Skeletal muscle tissue (tissue), 4 donors: ENCODE measurements around the gene RERE. TPM values are rescaled to one million over a fixed set of nuclear protein-coding genes. Genes with fewer than 3 reads are reported as not detected.
A peak's percentile ranks its signal among the peaks of the same experiment; 100 is the strongest.

Source experiments
- H3K27ac ChIP-seq: one replicate; pipeline ENCODE4 v1.7.0; 2013; ENCODE audit warnings: mild to moderate bottlenecking, low read depth, low read length, inconsistent platforms
- H3K27me3 ChIP-seq, 3 donors: one replicate each; pipeline ENCODE4 v1.7.0; 2013; ENCODE audit warnings: low read length in 3 of 3; ENCODE audit not compliant: control insufficient read depth in 3 of 3, insufficient read depth in 3 of 3
- H3K36me3 ChIP-seq, 3 donors: one replicate each; pipeline ENCODE4 v1.7.0; 2013; ENCODE audit warnings: low read length in 3 of 3; ENCODE audit not compliant: control insufficient read depth in 3 of 3, insufficient read depth in 3 of 3
- H3K4me1 ChIP-seq, 3 donors: one replicate each; pipeline ENCODE4 v1.7.0; 2013; ENCODE audit warnings: low read length in 3 of 3, mild to moderate bottlenecking in 3 of 3; ENCODE audit not compliant: control insufficient read depth in 3 of 3, insufficient read depth in 3 of 3
- H3K4me3 ChIP-seq, 3 donors: one replicate each; pipeline ENCODE4 v1.7.0; 2013; ENCODE audit warnings: low read length in 3 of 3
- H3K9ac ChIP-seq, 3 donors: one replicate each; pipeline ENCODE4 v1.7.0; 2013; ENCODE audit warnings: low read length in 3 of 3, mild to moderate bottlenecking in 3 of 3, moderate library complexity in 2 of 3, low read depth in 1 of 3
- H3K9me3 ChIP-seq, 3 donors: one replicate each; pipeline ENCODE4 v1.7.0; 2013; ENCODE audit warnings: low read length in 3 of 3; ENCODE audit not compliant: control insufficient read depth in 3 of 3
- total RNA-seq: library from RNA; depleted of rRNA; stranded (reverse); fragments of >200 nt; gene quantifications from one replicate; pipeline ENCODE4 v1.2.3, GENCODE V29; 2014
- donor health status: Osteomylitis.

Gene RERE
- total RNA-seq, 1 donor from 2014 or later = 212 TPM

- H3K9ac ChIP-seq = peak overlapping the region; percentile 95 to 97 (median 96)
- H3K27ac ChIP-seq = peak overlapping the region; percentile 95
- no peaks in the 10 kb centered on the region for H3K9me3 ChIP-seq
- H3K27me3 ChIP-seq = no peaks in the 10 kb centered on the region
- peaks cover 46 to 71% (median 63%) of the 10 kb centered on the region in 3 donors for H3K4me1 ChIP-seq
- peak overlapping the region; percentile 89 to 92 (median 92) for H3K4me3 ChIP-seq
- H3K36me3 ChIP-seq = peaks cover 0 to 5% (median 4%) of the 10 kb centered on the region in 3 donors
These were observed 397.6 kb downstream of the RERE start for GRCh38 chr1:8419861-8420260.

DNA sequence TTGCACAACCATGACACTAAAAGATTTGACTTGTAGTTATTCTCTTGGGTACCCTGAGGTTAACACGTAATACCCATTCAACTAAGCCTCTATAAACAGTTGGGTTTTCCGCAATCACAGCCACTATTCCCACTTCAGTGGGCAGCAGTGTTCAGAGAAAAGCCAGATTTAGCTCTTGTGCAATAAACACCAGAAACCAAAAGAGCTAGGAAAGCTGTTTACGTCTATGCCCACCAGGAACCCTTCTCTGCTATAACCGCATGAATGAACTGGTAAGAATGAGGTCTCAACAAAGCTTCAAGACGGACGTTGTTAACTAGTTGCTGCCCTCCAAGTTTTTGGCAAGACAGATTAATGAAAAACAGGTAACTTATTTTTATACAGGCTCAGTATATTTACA, 398.3 kb downstream of the RERE start:
- Histone ChIP-seq H3K4me3 (peak overlapping the region; percentile 55 to 92 (median 92)), H3K36me3 (peaks cover 0 to 5% (median 4%) of the 10 kb centered on the region in 3 donors), H3K27ac (peak overlapping the region; percentile 95), H3K9me3 (no peaks in the 10 kb centered on the region), H3K27me3 (no peaks in the 10 kb centered on the region), H3K9ac (peak overlapping the region; percentile 66 to 96 (median 95)), H3K4me1 (peaks cover 44 to 71% (median 62%) of the 10 kb centered on the region in 3 donors)

GRCh38 chr1:8418301-8418700, 399.1 kb downstream of the RERE start:
- Histone ChIP-seq H3K9me3 (no peaks in the 10 kb centered on the region), H3K27me3 (no peaks in the 10 kb centered on the region), H3K9ac (peak overlapping the region in 1 of 3 donors; percentile 96), H3K27ac (peak overlapping the region; percentile 95), H3K4me1 (peaks cover 49 to 76% (median 70%) of the 10 kb centered on the region in 3 donors), H3K4me3 (peak overlapping the region; percentile 14 to 92 (median 92)), H3K36me3 (peaks cover 2 to 10% (median 4%) of the 10 kb centered on the region in 3 donors)

GRCh38 chr1:8417625-8418024, 399.8 kb downstream of the RERE start:
- peak overlapping the region; percentile 95 for H3K27ac ChIP-seq
- H3K4me1 ChIP-seq = peaks cover 53 to 79% (median 76%) of the 10 kb centered on the region in 3 donors
- H3K4me3 ChIP-seq = peak overlapping the region in 1 of 3 donors; percentile 14

DNA sequence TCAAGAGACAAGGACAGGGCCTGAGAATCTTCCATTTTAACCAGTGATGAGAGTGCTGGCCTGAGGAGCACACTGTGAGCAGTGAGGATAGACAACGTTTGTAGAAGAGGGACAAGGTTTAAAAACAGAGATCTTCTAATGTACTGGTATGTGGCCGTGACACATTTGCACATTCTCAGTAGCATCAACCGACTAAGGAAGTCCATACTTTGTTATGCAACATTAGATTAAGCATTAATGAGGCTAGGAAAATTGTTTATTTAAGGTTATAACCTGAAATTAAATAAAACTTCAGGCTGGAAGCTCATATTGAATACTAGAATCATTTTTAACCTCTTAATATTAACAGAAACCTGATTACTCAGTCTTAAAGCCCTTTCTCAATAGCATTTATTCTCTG, 400.6 kb downstream of the RERE start:
- Histone ChIP-seq H3K27ac (peak overlapping the region; percentile 26), H3K9me3 (no peaks in the 10 kb centered on the region), H3K36me3 (peaks cover 2 to 15% (median 4%) of the 10 kb centered on the region in 3 donors), H3K4me1 (peaks cover 60 to 84% (median 83%) of the 10 kb centered on the region in 3 donors), H3K9ac (no peak overlapping the region), H3K4me3 (no peak overlapping the region), H3K27me3 (no peaks in the 10 kb centered on the region)

More at GRCh38 chr1:8417625-8418024, 399.8 kb downstream of the RERE start:
- Histone ChIP-seq H3K9me3 (no peaks in the 10 kb centered on the region), H3K36me3 (peaks cover 2 to 12% (median 4%) of the 10 kb centered on the region in 3 donors), H3K9ac (no peak overlapping the region), H3K27me3 (no peaks in the 10 kb centered on the region)

DNA sequence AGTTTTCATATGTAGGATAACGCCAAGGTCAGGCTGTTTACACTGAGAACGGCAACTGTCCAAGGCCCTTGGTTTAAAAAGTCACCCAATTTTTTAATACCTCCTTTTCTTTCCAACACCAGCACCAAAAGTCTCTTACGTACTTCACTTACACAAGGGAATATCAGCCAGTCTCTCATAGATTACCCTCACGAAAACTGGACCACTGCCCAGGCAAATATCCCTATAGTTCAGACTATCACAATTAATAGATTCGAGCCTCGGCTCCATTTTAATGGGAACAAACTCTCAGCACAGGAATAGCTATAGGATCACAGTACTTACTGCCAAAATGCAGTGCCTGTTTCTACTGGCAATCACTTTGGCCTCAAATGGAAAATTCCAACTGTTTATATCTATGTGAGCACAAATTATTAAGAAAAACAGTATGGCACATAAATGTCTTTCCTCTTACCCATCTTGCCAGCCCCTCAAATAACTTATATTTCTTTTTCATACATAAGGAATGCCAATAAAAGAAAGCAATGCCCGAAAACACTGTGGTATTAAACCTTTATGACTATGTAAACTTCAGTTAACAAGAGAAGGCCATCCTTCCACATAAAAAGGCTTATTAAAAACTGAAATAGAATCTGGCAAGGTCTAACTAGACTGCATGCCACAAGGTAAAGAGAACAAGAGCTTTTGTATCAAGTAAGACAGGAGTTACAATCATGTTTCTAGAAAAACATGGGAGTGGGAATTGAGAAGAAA, 401.7 kb downstream of the RERE start:
- Histone ChIP-seq H3K9me3 (no peaks in the 10 kb centered on the region), H3K36me3 (peaks cover 2 to 15% (median 4%) of the 10 kb centered on the region in 3 donors), H3K4me3 (no peak overlapping the region), H3K27me3 (no peaks in the 10 kb centered on the region), H3K4me1 (peaks cover 71 to 91% (median 83%) of the 10 kb centered on the region in 3 donors), H3K9ac (peak overlapping the region in 2 of 3 donors; percentile 27 to 35), H3K27ac (peak overlapping the region; percentile 55)

DNA sequence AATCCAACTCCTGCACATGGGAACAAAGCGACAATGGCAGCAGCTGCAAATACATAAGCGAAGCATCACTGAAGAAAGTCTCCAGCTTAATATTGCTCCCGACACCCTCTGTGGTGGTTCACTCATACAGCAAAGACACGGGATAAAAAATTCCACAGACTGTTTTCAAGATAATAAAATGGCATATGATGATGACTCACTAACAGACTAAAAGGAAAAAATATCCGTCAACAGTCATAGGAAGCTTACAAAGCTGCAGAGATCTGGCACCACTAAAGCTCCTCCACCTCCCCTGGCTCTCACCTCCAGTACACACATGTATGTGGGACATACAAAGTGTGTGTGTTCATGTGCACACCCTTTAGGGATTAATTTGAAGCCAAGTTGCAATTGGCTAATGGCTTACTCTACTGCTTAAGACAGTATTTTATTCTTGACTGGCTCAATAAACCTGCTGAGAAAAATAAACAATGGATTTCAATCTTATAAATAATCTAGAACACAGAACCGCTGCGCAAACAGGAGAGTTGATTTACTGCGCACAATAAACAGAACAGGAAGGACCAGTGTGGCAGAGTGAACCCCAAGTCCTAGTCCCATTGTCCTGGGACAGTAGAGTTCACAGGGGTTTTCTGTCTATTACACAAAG, 405.1 kb downstream of the RERE start:
- Histone ChIP-seq H3K9ac (peak overlapping the region in 2 of 3 donors; percentile 13 to 19), H3K27ac (peak overlapping the region; percentile 69), H3K9me3 (no peaks in the 10 kb centered on the region), H3K36me3 (peaks cover 2 to 10% (median 3%) of the 10 kb centered on the region in 3 donors), H3K27me3 (no peaks in the 10 kb centered on the region), H3K4me3 (peak overlapping the region in 2 of 3 donors; percentile 9 to 17), H3K4me1 (peaks cover 74 to 89% (median 84%) of the 10 kb centered on the region in 3 donors)

DNA sequence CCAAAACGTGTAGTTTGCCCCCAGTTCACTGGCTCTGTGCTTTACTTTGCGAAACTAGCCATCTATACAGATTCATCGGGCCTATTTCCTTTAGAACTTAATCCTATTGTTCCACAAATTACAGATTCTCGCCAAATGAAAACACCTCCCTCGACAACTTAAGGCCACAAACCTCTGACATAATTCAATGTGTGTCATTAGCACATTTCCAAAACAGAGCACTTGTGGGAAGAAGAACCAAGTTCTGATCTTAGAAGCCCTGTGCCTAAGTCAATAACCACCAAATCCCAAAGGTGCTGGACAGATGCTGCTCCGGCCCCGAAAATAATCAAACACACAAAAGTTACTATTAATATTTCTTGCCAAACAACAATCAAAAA, 405.6 kb downstream of the RERE start:
- Histone ChIP-seq H3K27ac (peak overlapping the region; percentile 69), H3K9me3 (no peaks in the 10 kb centered on the region), H3K9ac (peak overlapping the region in 1 of 3 donors; percentile 5), H3K4me3 (peak overlapping the region in 2 of 3 donors; percentile 9 to 17), H3K4me1 (peaks cover 78 to 93% (median 86%) of the 10 kb centered on the region in 3 donors), H3K27me3 (no peaks in the 10 kb centered on the region), H3K36me3 (peaks cover 2 to 15% (median 6%) of the 10 kb centered on the region in 3 donors)

DNA sequence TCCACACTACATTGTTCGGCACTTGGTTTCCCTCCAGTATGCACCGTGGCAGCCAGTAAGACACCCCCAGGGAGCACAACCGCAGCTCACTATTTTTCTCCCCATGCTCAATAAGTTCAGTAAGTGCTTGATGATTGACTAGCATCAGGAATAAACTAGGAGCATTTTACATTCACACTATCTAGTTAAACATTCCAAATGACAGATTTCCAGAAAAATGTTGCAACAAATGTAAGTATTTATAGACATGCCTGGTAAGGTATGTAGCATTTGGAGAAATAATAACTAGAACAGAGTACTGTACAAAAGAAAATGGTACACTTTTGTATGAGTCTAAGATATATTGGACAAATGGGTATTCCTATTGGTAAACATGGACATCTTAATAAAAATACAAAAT, 406.6 kb downstream of the RERE start:
- Histone ChIP-seq H3K9me3 (no peaks in the 10 kb centered on the region), H3K9ac (no peak overlapping the region), H3K36me3 (peaks cover 2 to 15% (median 6%) of the 10 kb centered on the region in 3 donors), H3K27me3 (no peaks in the 10 kb centered on the region), H3K4me1 (peaks cover 82 to 85% (median 84%) of the 10 kb centered on the region in 3 donors), H3K4me3 (no peak overlapping the region), H3K27ac (no peak overlapping the region)
